OCI-LY7 (cell line): Measurements from ENCODE around the gene MRPL28. TPM values are rescaled to one million over a fixed set of nuclear protein-coding genes. Genes with fewer than 3 reads are reported as not detected.

Source experiments
- BruUV-seq: library from RNA; stranded (reverse); fragments of 400-500 nt; replicated peaks from 2 replicates; lab custom pipeline; 2021; lab: Mats Ljungman, UMichigan
- CTCF ChIA-PET: fragments of 300-600 bp; sonication (Branson Sonifier 250); formaldehyde crosslinking; loops from one replicate; lab custom pipeline; 2022; ENCODE audit warnings: antibody characterized with exemption; ENCODE audit not compliant: unreplicated experiment; lab: Charles Lee
- POLR2A ChIA-PET: fragments of 300-600 bp; sonication (Branson Sonifier 250); formaldehyde crosslinking; loops from one replicate; lab custom pipeline; 2022; ENCODE audit warnings: antibody characterized with exemption; lab: Charles Lee
- DNase-seq: peaks from one replicate; pipeline ENCODE4 v3.0.0-alpha.2; 2015; ENCODE audit warnings: low spot score
- H2AFZ ChIP-seq: fragments of 200-600 bp; sonication (generic), shearing (Covaris generic); 2 replicates; pipeline ENCODE4 v1.6.1; 2014; ENCODE audit warnings: mild to moderate bottlenecking, antibody characterized with exemption, low read length, moderate library complexity
- H3K27ac ChIP-seq: fragments of 200-600 bp; sonication (generic); 2 replicates; pipeline ENCODE4 v1.5.1; 2014; ENCODE audit warnings: mixed run types, low read depth, mild to moderate bottlenecking, moderate library complexity, low read length, inconsistent platforms; ENCODE audit not compliant: poor library complexity, severe bottlenecking
- H3K36me3 ChIP-seq: fragments of 200-600 bp; sonication (generic); 2 replicates; pipeline ENCODE4 v1.6.1; 2014; ENCODE audit warnings: mild to moderate bottlenecking, antibody characterized with exemption, low read length, moderate library complexity, mixed read lengths; ENCODE audit not compliant: insufficient read depth
- H3K4me1 ChIP-seq: fragments of 200-600 bp; sonication (generic); 2 replicates; pipeline ENCODE4 v1.5.1; 2014; ENCODE audit warnings: mild to moderate bottlenecking, low read length; ENCODE audit not compliant: insufficient read depth, poor library complexity, severe bottlenecking
- H3K4me2 ChIP-seq: fragments of 200-600 bp; sonication (generic); 2 replicates; pipeline ENCODE4 v1.6.1; 2014; ENCODE audit warnings: mild to moderate bottlenecking, low read length
- H3K4me3 ChIP-seq: fragments of 200-600 bp; sonication (generic); 2 replicates; pipeline ENCODE4 v1.5.1; 2014; ENCODE audit warnings: mild to moderate bottlenecking, low read depth, low read length; ENCODE audit not compliant: poor library complexity, severe bottlenecking
- H3K79me2 ChIP-seq: fragments of 200-600 bp; sonication (generic); 2 replicates; pipeline ENCODE4 v1.6.1; 2016; ENCODE audit warnings: low read depth, mild to moderate bottlenecking, low read length, moderate library complexity, mixed read lengths; ENCODE audit not compliant: insufficient read depth
- H3K9me2 ChIP-seq: fragments of 200-600 bp; sonication (generic); 2 replicates; pipeline ENCODE4 v1.6.1; 2016; ENCODE audit warnings: mild to moderate bottlenecking, low read length, mixed read lengths; ENCODE audit not compliant: insufficient read depth
- H3K9me3 ChIP-seq: fragments of 200-600 bp; sonication (generic); 2 replicates; pipeline ENCODE4 v1.6.1; 2014; ENCODE audit warnings: mild to moderate bottlenecking, mixed run types, low read length, mixed read lengths
- H4K20me1 ChIP-seq: fragments of 200-600 bp; sonication (generic); 2 replicates; pipeline ENCODE4 v1.6.1; 2014; ENCODE audit warnings: mild to moderate bottlenecking, antibody characterized with exemption, low read length, moderate library complexity, mixed read lengths; ENCODE audit not compliant: insufficient read depth
- CTCF ChIP-seq: fragments of 200-600 bp; sonication (generic); conservative IDR thresholded peaks from 2 replicates; pipeline ENCODE4 v1.5.1; 2014; ENCODE audit warnings: mild to moderate bottlenecking, antibody characterized with exemption, low read length, moderate library complexity, mixed read lengths
- EZH2phosphoT487 ChIP-seq: fragments of 200-600 bp; sonication (generic); IDR thresholded peaks from 2 replicates; pipeline ENCODE4 v1.6.1; 2018; ENCODE audit warnings: low read depth, borderline replicate concordance, mild to moderate bottlenecking, mixed run types, antibody characterized with exemption, low read length, moderate library complexity, mixed read lengths
- intact Hi-C: fragments of 100-400 bp; cut with micrococcal nuclease; formaldehyde crosslinking; loops from one replicate; pipeline ENCODE4 v1.10.0; 2022; ENCODE audit not compliant: unreplicated experiment
- total RNA-seq, 2 experiments: library from RNA; depleted of rRNA in 1 of 2; stranded (reverse); fragments of >200 nt in 1 of 2; shearing (Covaris generic) in 1 of 2; gene quantifications; 2 replicates each; pipeline ENCODE4 v1.2.3, GENCODE V29; 2014 to 2022

MRPL28 gene
- total RNA-seq, 2 experiments from 2014 or later = 84.6 to 113 TPM

- no peaks in the 10 kb centered on the region for H3K9me3 ChIP-seq
- peak within 1 kb of the TSS; percentile 76; the same call in 1 of the 2 replicates for H2AFZ ChIP-seq
- peak within 1 kb of the TSS; percentile 54 for H3K27ac ChIP-seq
- TF ChIP-seq CTCF (peak; percentile 74), EZH2phosphoT487 (no peak)
- no peaks in the 10 kb centered on the region; the same call in 1 of the 2 replicates for H3K79me2 ChIP-seq
- peak; percentile 93 for DNase-seq
- no peaks in the 10 kb centered on the region for H3K9me2 ChIP-seq
- peaks cover 22% of the 10 kb centered on the region for H3K4me1 ChIP-seq
- POLR2A ChIA-PET = interaction anchor here (0.7 kb wide), 1 partner anchor 39 kb away, joined by 4 read pairs; no protein-coding TSS in a partner anchor
- CTCF ChIA-PET = no interaction called here
- no TSS peak for BruUV-seq
- peak within 1 kb of the TSS; percentile 74 for H3K4me3 ChIP-seq
- H3K4me2 ChIP-seq = peak within 1 kb of the TSS; percentile 82
- intact Hi-C loops = loop anchor here (2.0 kb wide), 1 partner anchor 19 kb away; no protein-coding TSS in a partner anchor
- no peaks in the 10 kb centered on the region for H3K36me3 ChIP-seq
- H4K20me1 ChIP-seq = no peaks in the 10 kb centered on the region
Measured at GRCh38 chr16:401468-402348, 31.4 kb upstream of the MRPL28 start, which contains the start of gene DECR2. DECR2 (plus strand) TSS chr16:401885; CDS start chr16:401964, 79 bp downstream.

GRCh38 chr16:400061-400591, 29.8 kb upstream of the MRPL28 start:
- intact Hi-C loops = loop anchor here (2.0 kb wide), 1 partner anchor 17 kb away; no protein-coding TSS in a partner anchor
- TF ChIP-seq EZH2phosphoT487 = no peak
- no peak for TF ChIP-seq CTCF
- H3K36me3 ChIP-seq = no peaks in the 10 kb centered on the region
- peak overlapping the region; percentile 82 for H3K4me2 ChIP-seq
- H4K20me1 ChIP-seq = no peaks in the 10 kb centered on the region
- no TSS peak for BruUV-seq
- peaks cover 26% of the 10 kb centered on the region for H3K4me1 ChIP-seq
- POLR2A ChIA-PET = interaction anchor here (0.5 to 0.6 kb wide), 2 partner anchors 15 to 20 kb away, joined by 3 read pairs; no protein-coding TSS in a partner anchor
- no peaks in the 10 kb centered on the region for H3K9me3 ChIP-seq
- H2AFZ ChIP-seq = no peak overlapping the region
- H3K27ac ChIP-seq = peak overlapping the region; percentile 54
- DNase-seq = no peak
- H3K9me2 ChIP-seq = no peaks in the 10 kb centered on the region
- peak overlapping the region; percentile 74 for H3K4me3 ChIP-seq
- CTCF ChIA-PET = no interaction called here
- no peaks in the 10 kb centered on the region; the same call in 1 of the 2 replicates for H3K79me2 ChIP-seq
